ENCODE results near the gene RNASEH2A.
"Not testable (repeated sequence)": the region's sequence is repeated elsewhere in the genome, so short reads cannot be mapped to it uniquely, and the experiment has no call there.

RNASEH2A gene

DNA sequence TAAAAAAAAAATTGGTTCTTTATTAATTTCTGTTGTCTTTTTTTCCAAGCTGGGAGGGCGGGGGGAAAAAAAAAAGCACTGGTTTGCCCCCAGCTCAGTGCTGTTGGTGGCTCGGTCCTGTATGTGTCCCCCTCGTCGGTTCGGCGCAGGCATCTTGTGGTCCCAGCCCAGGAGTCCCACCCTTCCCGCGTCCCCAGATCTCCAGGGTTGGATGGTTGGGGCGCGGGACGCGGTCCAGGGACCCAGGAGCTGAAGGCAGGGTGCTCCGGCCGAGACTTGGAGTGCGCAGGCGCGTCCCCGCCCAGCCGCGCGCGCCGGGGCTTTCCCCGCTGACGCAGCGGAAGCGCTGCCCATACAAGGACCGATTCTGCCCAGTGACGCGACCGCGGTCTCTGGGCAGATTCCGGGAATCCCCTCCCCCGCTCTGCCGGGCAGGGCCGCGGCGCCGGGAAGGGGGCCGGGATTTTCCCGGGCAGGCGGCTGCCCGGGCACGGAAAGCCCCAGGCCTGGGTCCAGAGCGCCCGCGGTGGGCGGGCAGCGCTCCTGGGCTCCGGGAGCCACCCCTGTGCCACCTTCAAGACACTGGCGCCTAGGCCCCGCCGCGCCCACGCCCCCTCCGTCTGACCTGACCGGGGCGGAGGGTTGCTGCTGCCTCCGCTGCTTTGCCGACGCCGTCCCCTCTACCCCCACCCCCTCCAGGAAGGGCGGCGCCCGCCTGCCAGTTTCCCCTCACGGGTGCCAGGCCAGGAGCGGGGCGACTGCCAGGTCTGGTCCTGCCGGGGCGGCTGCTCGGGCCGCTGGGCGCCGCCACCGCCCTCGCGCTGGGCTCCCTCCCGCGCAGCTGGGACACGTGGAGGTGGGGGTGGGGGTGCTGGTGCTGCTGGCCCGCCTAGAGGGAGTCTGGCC lies 12.8 kb upstream of the RNASEH2A start:
- peak; percentile 76 for DNase-seq (ENCODE audit: low read depth, low spot score)

DNA sequence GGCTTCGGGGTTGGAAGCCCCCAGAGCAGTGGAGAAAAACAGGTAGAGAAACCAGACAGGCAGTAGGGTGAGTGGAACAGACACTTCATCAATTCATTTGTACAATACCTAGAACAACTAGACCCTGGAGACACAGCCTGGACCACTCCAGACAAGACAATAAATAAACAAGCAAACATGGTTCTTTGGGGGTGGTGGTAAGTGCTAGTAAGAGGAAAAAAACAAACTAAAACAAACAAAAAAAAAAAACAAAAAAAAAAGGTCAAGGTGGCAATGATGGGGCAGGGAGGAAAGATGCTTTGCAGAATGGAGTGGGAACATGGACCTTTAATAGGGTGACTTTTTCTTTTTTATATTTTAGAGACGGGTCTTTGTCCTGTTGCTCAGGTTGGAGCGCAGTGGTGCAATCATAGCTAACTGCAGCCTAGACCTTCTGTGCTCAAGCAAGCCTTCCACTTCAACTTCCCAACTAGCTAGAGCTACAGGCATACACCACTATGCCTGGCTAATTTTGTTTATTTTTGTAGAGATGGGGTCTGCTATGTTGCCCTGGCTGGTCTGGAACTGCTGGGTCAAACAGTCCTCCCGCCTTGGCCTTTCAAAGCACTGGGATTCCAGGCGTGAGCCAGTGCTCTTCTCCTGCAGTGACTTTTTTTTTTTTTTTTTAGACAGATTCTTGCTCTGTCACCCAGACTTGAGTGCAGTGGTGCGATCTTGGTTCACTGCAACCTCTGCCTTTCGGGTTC lies 12.0 kb upstream of the RNASEH2A start:
- DNase-seq (ENCODE audit: low read depth, low spot score) = no peak

DNA sequence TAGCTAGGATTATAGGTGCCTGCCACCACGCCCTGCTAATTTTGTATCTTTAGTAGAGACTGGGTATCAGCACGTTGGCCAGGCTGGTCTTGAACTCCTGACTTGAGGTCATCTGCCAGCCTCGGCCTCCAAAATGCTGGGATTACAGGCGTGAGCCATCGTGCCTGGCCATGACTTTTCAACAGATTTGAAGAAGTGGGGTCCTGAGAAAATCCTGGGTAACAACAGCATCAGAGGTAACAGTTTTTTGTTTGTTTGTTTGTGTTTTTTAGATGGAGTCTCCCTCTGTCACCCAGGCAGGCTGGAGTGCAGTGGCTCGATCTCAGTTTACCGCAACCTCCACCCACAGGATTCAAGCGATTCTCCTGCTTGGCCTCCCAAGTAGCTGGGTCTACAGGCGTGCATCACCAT lies 11.4 kb upstream of the RNASEH2A start:
- DNase-seq (ENCODE audit: low read depth, low spot score) = no peak

DNA sequence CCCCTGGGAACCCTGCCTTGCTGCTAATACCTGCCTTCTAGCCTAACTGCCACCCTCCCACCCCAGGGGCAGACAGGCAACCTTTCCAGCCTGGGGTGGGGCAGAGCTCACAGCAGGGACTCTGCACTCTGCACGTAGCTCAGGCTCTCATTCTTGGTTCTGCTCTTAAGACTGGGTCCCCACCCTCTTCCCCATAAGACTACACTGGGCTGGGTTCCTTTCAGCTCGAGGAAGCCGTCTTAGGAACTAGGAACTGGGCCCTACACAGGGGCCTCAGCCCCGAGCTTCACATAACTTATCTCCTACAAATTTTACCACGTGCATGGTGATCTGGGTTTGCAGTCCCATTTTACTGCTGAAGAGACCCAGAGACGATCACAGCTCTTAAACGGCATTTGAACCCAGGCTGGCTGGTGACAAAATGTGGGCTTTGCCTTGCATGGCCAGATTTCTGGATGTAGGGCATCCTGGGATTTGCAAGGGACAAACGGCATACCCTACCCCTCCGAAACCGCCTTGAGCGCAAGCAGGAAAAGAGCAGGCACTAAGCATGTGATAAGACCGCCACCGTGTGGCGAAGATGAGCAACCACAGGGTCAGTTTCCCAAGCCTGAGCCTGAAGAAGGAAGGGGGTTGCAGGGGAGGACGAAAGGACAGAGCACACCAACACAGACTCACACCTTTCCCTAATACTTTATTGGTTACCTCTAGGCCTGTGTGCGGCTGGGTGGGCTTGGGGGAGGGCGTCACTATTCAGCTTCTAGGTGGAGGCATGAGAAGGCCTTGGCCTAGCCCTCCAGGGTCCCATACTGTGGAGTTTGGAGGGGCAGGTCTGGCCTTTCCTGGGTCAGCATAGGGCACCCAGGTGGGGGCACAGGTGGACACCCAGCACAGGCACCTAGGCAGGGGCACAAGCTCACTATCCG lies 10.0 kb upstream of the RNASEH2A start:
- DNase-seq (ENCODE audit: low read depth, low spot score) = peak; percentile 56

DNA sequence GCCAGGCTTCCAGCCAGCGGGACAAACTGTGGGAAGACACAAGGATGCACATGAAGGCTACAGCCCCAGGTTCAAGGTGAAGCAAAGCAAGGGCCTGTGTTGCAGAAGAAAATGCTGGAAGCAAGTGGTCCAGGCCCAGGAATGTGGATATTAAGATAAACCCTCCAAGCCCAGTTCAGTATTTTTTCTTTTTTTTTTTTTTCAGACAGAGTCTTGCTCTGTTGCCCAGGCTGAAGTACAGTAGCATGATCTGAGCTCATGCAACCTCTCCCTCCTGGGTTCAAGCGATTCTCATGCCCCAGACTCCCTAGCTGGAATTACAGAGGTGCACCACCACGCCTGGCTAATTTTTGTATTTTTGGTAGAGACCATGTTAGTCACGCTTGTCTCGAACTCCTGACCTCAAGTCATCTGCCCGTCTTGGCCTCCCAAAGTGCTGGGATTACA lies 9.2 kb upstream of the RNASEH2A start:
- no peak for DNase-seq (ENCODE audit: low read depth, low spot score)

DNA sequence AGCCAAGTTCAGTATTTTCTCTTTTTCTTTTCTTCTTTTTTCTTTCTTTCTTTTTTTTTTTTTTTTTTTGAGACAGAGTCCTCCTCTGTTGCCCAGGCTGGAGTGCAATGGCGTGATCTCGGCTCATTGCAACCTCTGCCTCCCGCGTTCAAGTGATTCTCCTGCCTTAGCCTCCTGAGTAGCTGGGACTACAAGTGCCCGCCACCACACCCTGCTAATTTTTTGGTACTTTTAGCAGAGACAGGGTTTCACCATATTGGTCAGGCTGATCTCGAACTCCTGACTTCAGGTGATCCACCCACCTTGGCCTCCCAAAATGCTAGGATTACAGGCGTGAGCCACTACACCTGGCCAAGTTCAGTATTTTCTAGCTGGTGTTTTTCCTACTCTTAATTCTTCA lies 8.8 kb upstream of the RNASEH2A start:
- not testable (repeated sequence) for DNase-seq (ENCODE audit: low read depth, low spot score)

DNA sequence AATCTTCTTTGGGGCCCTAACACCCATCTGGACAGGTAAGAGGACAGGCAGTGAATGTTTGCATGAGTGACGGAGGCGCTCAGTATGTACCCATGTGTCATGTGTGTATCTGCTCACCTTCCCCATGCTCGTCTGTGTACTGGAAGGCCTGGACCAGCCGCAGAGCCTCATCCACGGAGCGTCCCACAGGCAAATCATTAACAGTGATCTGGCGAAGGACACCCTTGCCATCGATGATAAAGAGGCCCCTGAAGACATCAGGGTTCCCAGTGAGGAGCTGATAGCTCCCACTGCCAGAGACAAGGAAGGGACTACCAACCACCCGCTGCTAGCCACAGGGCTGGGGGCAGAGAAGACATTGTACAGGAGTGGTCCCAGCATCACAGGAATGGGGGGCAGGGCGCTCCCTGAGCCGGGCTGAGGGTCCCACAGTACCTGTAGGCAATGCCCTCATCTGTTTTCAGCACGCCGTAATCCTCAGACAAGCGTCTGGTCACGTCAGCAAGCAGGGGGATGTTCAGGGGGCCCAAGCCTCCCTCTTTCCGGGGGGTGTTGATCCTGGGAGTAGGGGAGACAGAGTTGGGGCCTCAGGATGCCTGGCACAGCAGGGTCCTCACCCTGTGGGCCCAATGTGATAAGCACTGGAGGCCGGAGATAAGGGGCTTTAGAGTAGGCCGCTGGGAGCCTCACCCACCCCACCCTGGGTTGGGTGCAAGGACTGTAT lies 6.5 kb upstream of the RNASEH2A start:
- no peak for DNase-seq (ENCODE audit: low read depth, low spot score)

DNA sequence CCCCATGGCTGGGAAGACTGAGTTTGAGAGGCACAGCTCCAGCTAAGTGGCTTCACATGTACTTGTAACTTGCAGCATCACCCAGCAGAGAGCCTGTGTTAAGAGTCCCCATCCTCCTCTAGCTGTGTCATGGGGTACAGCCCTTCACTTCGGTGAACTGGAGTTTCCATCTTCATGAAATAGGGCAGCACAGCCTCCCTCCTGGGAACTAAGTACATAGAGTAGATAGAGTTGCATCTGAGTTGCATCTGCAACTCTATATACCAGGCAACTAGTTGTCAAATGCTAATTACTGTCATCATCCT lies 6.0 kb upstream of the RNASEH2A start:
- no peak for DNase-seq (ENCODE audit: low read depth, low spot score)

DNA sequence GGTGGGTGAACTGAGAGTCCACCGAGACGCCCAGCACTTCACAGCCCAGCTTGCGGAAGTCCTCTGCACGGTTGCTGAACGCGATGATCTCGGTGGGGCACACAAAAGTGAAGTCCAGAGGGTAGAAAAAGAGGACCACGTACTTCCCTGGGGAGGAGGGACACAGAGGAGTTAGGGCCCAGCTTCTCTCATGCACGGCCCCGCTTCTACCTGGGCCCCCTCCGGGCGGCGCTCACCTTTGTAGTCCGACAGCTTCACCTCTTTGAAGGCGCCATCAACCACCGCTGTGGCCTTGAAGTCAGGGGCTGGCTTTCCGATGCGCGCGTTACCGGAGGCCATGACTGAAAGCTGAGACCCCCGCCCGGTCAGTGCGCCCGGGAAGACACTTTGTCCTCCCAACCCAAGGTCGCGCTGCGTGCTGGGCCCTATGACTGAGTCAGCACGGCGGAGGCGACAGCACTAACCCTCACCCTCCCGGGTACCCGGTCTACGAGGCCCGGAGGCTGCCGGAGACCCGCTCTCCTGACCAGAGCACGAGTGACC lies 5.4 kb upstream of the RNASEH2A start:
- no peak for DNase-seq (ENCODE audit: low read depth, low spot score)

DNA sequence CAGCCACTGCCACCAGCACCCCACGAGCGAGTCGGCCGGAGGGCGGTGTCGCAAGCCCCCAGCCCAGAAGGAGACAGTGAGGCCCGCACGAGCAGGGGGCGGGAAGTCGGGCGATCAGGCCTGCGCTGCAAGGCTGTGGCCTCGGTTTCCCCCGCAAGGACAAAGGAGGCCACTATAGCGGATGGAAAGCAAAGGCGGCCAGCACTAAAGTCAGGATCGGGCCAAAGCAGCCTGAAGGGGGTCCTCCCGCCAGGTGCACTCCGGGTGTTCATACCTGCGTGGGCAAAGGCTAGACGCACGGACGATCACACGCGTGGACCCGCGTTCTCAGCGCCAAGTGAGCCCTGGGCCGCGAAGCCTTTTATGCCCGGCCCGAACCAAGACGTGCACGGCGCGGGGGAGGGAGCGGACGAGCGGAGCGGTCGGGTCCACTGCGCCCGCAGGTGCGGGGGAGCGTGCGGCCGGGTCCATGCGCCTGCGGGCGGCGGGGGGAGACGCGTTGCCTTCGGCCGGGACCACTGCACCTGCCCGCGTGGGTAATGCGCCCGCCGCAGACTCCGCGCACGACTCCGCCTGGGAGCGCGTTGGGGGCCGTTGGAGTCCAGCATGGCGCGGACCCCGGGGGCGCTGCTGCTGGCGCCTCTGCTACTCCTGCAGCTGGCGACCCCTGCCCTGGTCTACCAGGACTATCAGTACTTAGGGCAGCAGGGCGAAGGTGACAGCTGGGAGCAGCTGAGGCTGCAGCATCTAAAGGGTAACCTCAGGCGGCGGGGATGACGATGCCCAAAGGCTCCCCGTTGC lies 4.7 kb upstream of the RNASEH2A start, which contains the start of the genes PRDX2 and THSD8:
Gene PRDX2, minus strand, starts transcription at position 335 of the 801 bp plus-strand sequence. CDS start 539 bp downstream, outside the sequence.
Gene THSD8, plus strand, starts transcription at position 604 of the 801 bp plus-strand sequence. Its CDS starts 3 bp downstream, at position 607.
- DNase-seq (ENCODE audit: low read depth, low spot score) = peak; percentile 42

DNA sequence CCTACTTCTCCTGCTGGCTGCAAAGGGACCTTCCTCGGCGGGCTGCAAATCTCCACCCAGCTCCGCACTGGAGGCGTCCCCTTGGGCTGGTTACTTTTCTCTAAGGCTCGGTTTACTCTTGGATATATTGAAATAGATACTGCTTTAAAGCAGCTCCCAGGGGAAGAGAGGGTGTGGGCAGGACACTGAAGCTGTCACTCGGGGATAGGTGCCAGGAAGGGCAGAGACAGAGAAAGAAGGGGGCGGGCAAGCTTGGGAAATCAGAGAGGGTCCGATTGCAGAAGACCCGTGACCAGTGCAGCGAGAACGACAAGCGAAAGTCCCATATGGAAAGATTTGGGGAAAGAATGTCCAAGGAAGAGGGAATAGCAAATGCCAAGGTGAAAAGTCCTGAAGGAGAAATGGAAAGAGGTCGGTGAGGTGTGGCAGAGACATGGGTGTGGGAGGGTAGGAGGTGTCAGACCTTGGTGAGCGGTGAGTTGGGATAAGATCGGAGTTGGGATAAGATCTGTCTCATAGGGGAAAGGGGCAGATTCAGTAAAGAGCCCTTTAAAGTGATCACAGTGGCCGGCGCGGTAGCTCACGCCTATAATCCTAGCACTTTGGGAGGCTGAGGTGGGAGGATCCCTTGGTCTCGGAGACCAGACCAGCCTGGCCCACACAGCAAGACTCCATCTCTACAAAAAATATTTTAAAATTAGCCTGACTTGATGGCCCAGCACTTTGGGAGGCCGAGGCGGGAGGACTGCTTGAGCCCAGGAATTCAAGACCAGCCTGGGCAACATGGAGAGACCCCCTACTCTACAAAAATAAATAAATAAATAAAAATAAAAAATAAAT lies 3.9 kb upstream of the RNASEH2A start:
- no peak for DNase-seq (ENCODE audit: low read depth, low spot score)

DNA sequence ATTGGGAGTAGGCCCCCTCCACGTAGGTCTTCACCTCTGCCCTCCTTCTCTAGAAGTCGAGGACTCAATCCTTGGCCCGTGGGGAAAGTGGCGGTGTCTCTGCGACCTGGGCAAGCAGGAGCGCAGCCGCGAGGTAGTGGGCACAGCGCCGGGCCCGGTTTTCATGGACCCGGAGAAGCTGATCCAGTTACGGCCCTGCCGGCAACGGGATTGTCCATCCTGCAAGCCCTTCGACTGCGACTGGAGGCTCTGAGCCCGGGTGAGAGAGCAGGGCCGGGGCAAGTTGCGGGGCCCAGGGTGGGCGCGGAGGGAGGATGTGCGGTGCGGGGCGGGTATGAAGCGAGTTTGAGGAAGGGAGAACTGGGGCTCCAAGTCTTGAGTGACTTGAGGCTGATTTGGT lies 2.3 kb upstream of the RNASEH2A start:
- no peak for DNase-seq (ENCODE audit: low read depth, low spot score)

DNA sequence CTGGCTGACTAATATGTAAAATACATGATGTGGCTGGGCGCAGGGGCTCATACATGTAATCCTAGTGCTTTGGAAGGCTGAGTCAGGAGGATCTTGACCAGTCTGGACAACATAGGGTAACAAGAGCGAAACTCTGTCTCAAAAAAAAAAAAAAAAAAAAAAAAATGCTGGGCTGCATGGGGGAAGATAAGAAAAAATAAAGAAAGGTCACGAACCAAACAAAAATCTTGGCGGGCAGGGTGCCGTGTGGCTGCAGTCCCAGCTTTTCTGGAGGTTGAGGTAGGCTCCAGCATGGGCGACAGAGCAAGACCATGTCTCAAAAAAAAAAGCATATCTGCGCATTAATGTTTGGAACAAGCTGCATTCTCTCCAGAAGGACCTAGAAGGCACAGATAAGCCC lies 8.7 kb downstream of the RNASEH2A start:
- no peak for DNase-seq (ENCODE audit: low read depth, low spot score)

DNA sequence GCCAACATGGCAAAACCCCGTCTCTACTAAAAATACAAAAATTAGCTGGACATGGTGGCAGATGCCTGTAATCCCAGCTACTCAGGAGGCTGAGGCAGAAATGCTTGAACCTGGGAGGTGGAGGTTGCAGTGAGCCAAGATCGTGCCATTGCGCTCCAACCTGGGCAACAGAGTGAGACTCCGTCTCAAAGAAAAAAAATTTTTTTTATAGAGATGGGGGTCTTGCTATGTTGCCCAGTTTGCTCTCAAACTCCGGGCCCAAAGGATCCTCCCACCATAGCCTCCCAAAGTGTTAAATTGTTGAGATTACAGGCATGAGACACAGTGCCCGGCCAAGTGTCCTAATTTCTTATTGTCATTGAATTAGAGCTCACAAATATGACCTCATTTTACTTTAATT lies 10.8 kb downstream of the RNASEH2A start:
- DNase-seq (ENCODE audit: low read depth, low spot score) = not testable (repeated sequence)

DNA sequence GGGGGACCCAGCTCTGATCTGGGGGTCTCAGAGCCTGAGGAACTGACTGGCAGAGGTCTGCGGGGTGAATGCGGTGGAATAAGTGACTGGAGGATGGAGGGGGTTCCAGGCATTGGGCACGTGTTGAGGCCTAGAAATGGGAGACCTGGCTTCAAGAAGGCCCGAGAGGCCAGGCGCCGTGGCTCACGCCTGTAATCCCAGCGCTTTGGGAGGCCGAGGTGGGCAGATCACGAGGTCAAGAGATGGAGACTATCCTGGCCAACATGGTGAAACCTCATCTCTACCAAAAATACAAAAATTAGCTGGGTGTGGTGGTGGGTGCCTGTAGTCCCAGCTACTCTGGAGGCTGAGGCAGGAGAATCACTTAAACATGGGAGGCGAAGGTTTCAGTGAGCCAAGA lies 11.4 kb downstream of the RNASEH2A start:
- not testable (repeated sequence) for DNase-seq (ENCODE audit: low read depth, low spot score)

DNA sequence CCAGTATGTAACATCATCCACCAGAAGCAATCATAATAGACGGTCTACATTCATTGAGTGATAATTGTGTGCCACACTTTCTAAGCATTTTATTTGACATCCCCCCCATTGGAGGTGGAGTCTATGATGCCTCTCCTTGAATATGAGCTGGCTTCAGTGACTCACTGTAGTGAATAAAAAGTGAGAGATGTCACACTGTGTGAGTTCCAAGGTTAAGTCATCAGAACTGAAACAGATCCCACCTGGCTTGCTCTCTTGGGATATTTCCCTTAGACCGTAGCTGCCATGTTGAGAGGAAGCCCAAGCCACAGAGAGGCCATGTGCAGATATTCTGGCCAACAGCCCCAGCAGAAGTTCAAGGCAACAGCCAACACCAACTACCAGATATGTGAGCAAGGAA lies 15.4 kb downstream of the RNASEH2A start:
- DNase-seq (ENCODE audit: low read depth, low spot score) = no peak

DNA sequence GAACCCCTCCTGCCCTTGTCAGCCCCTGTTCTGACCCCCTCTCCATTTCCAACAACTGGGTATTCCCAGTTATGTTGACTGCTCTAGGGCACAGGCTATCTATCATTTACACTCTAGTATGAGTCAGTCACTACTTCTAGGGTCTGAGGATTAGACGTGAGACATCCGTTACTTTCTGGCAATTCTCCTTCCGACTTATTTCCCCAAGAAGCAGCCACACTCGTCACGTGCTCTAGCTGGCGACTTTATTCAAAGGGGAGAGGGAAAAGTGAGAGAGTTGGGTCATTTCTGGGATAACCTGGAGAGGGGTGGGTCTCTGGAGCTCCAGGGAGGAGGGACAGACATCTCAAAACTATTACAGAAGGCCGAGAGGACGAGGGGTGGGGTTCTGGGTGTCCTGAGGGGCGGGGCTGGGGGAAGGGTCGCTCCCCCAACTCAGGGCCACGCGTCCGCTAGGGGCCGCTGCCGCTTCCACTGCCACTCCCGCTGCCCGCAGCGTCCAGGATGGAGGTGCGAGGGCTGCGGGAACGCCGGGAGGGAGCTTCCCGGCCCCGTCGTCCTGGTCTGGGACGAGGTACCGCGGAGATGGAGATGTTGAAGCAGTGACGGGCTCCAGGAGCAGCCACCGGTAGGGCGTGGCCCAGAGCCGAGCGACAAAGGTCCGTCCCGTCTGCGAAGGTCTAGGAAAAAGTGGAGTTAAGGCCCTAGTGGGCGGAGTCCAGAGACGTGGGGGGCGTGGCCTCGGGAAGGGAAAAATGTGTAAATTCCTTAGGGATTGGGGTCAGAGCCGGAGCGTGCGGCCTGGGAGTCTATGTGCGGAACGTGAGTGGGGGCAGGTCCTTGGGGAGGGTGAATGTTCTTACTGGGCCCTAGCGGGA lies 19.1 kb downstream of the RNASEH2A start:
- DNase-seq (ENCODE audit: low read depth, low spot score) = no peak

DNA sequence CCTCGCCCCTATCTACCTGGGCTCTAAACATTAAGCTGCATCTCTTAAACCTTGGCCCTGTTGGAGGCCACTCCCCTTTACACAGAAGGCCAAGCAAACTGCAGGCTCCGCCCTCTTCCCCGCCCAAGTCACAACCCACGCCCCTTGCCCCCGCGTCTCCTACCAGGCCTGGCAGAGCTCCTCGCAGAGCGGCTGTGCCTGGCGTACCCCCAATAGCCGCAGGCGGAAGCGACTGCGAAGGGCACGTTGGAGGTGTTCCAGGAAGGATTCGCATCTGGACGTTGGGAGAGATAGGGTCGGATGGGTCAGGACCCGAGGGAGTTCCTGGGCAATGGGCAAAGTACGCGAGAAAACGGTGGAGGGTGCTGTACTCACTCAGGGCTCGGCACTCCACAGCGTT lies 22.1 kb downstream of the RNASEH2A start:
- DNase-seq (ENCODE audit: low read depth, low spot score) = no peak

Measured in activated naive CD8-positive, alpha-beta T cell treated with anti-CD3 and anti-CD28 coated beads, Interleukin-2, amount 50 U/mL, for 16 hours (primary cell).